Endothelial cell of umbilical vein (primary cell): Measurements from ENCODE around the gene LLCFC1. TPM values are rescaled to one million over a fixed set of nuclear protein-coding genes. Genes with fewer than 3 reads are reported as not detected.

ENCODE experiments used
- BruUV-seq: library from RNA; stranded (reverse); fragments of 400-500 nt; replicated peaks from 2 replicates; lab custom pipeline; 2021; lab: Mats Ljungman, UMichigan
- CTCF ChIA-PET: fragments of 300-600, 350-600 bp; sonication (Branson Sonifier 250); formaldehyde crosslinking; loops from one replicate; lab custom pipeline; 2021; ENCODE audit warnings: antibody characterized with exemption, inconsistent platforms; lab: Charles Lee
- POLR2A ChIA-PET: fragments of 300-600, 350-600 bp; sonication (Branson Sonifier 250); formaldehyde crosslinking; loops from one replicate; lab custom pipeline; 2021; ENCODE audit warnings: antibody characterized with exemption, inconsistent platforms; lab: Charles Lee
- DNase-seq: peaks from one replicate; pipeline ENCODE4 v3.0.0-alpha.2; 2011; ENCODE audit warnings: low read depth, low spot score
- FAIRE-seq: peaks from 2 replicates; lab custom pipeline; 2011; peaks lifted over from hg19 to GRCh38; lab: Jason Lieb, UNC
- H2AFZ ChIP-seq: 2 replicates; pipeline ENCODE4 v1.6.0; 2012; ENCODE audit warnings: low read depth, low read length, control low read depth, inconsistent platforms
- H3K27ac ChIP-seq: 2 replicates; pipeline ENCODE4 v1.5.1; 2011; ENCODE audit warnings: low read depth, mild to moderate bottlenecking, control low read depth, low read length, moderate library complexity; ENCODE audit not compliant: insufficient read depth
- H3K27me3 ChIP-seq, 2 experiments: 2 replicates each; pipeline versions ENCODE4 v1.6.0 to v1.6.1; 2011; ENCODE audit warnings: low read length in 2 of 2, mixed read lengths in 1 of 2; ENCODE audit not compliant: control insufficient read depth in 2 of 2, insufficient read depth in 2 of 2
- H3K36me3 ChIP-seq, 2 experiments: 2 replicates in 1 of 2; 3 replicates in 1 of 2; pipeline ENCODE4 v1.5.1; 2011; ENCODE audit warnings: low read length in 2 of 2, mild to moderate bottlenecking in 1 of 2, moderate library complexity in 1 of 2; ENCODE audit not compliant: control insufficient read depth in 2 of 2, insufficient read depth in 2 of 2; ENCODE audit errors: extremely low read depth in 1 of 2
- H3K4me1 ChIP-seq: 3 replicates; pipeline ENCODE4 v1.5.1; 2011; ENCODE audit warnings: mild to moderate bottlenecking, low read length; ENCODE audit not compliant: control insufficient read depth, insufficient read depth; ENCODE audit errors: extremely low read depth
- H3K4me2 ChIP-seq: 2 replicates; pipeline ENCODE4 v1.6.1; 2011; ENCODE audit warnings: low read length, control low read depth, mixed read lengths; ENCODE audit not compliant: insufficient read depth
- H3K4me3 ChIP-seq, 3 experiments: fragments of 200-600 bp in 1 of 3; sonication (generic), shearing (Covaris generic) in 1 of 3; replicated peaks in 1 of 3; 2 replicates each; pipeline ENCODE4 v1.5.1; 2011 to 2016; ENCODE audit warnings: control low read depth in 3 of 3, low read length in 3 of 3, mild to moderate bottlenecking in 2 of 3, inconsistent platforms in 1 of 3, low read depth in 1 of 3, moderate library complexity in 1 of 3; ENCODE audit not compliant: insufficient read depth in 1 of 3
- H3K79me2 ChIP-seq: 2 replicates; pipeline ENCODE4 v1.6.0; 2012; ENCODE audit warnings: low read length, inconsistent platforms; ENCODE audit not compliant: control insufficient read depth, insufficient read depth
- H3K9ac ChIP-seq: replicated peaks from 2 replicates; pipeline ENCODE3; 2011; ENCODE audit warnings: low read length, control low read depth; ENCODE audit not compliant: insufficient read depth; ENCODE audit errors: extremely low read depth
- H3K9me1 ChIP-seq: replicated peaks from 3 replicates; pipeline ENCODE4 v1.6.0; 2011; ENCODE audit warnings: mild to moderate bottlenecking, low read length; ENCODE audit not compliant: control insufficient read depth, insufficient read depth; ENCODE audit errors: extremely low read depth
- H3K9me3 ChIP-seq: replicated peaks from 2 replicates; pipeline ENCODE4 v1.5.1; 2012; ENCODE audit warnings: low read length, inconsistent platforms; ENCODE audit not compliant: control insufficient read depth, insufficient read depth
- H4K20me1 ChIP-seq: replicated peaks from 2 replicates; pipeline ENCODE3; 2011; ENCODE audit warnings: mild to moderate bottlenecking, low read length; ENCODE audit not compliant: control insufficient read depth, insufficient read depth; ENCODE audit errors: extremely low read depth
- CTCF ChIP-seq, 2 donors: IDR thresholded peaks; 1 replicate in 1 of 2; 2 replicates in 1 of 2; pipeline ENCODE4 v1.5.1; 2011; ENCODE audit warnings: low read length in 2 of 2, mild to moderate bottlenecking in 2 of 2, moderate library complexity in 2 of 2, control low read depth in 1 of 2, inconsistent platforms in 1 of 2, low read depth in 1 of 2; ENCODE audit not compliant: insufficient read depth in 1 of 2; ENCODE audit errors: extremely low read depth in 1 of 2
- EZH2 ChIP-seq: IDR thresholded peaks from 2 replicates; pipeline ENCODE4 v1.6.1; 2012; ENCODE audit warnings: borderline replicate concordance, low read depth, mild to moderate bottlenecking, moderate library complexity, low read length, inconsistent platforms; ENCODE audit not compliant: severe bottlenecking
- FOS ChIP-seq: IDR thresholded peaks from 2 replicates; pipeline ENCODE4 v1.6.1; 2011; ENCODE audit warnings: mild to moderate bottlenecking, low read length, moderate library complexity, borderline replicate concordance; ENCODE audit not compliant: insufficient read depth
- GATA2 ChIP-seq: IDR thresholded peaks from 2 replicates; pipeline ENCODE4 v1.7.0; 2011; ENCODE audit warnings: low read depth, mild to moderate bottlenecking, moderate library complexity, mixed read lengths, low read length; ENCODE audit not compliant: insufficient read length, insufficient read depth
- JUN ChIP-seq: IDR thresholded peaks from 2 replicates; pipeline ENCODE4 v1.6.1; 2011; ENCODE audit warnings: borderline replicate concordance, low read depth; ENCODE audit not compliant: insufficient read length, insufficient read depth
- MAX ChIP-seq: IDR thresholded peaks from 2 replicates; pipeline ENCODE4 v1.6.1; 2011; ENCODE audit not compliant: insufficient read depth, insufficient read length
- MYC ChIP-seq: IDR thresholded peaks from one replicate; pipeline ENCODE4 v1.6.1; 2011; ENCODE audit warnings: mild to moderate bottlenecking, low read depth, low read length
- POLR2A ChIP-seq: IDR thresholded peaks from 2 replicates; pipeline ENCODE4 v1.6.1; 2012; ENCODE audit warnings: low read depth, mild to moderate bottlenecking, control low read depth, low read length
- POLR2AphosphoS5 ChIP-seq: IDR thresholded peaks from 2 replicates; pipeline ENCODE4 v1.6.1; 2012; ENCODE audit warnings: low read depth, mild to moderate bottlenecking, control low read depth, low read length, moderate library complexity; ENCODE audit not compliant: insufficient read depth
- dilution Hi-C: fragments of 300-500 bp; cut with MboI; formaldehyde crosslinking; loops from one replicate; pipeline ENCODE4 v1.15.0; 2019; ENCODE audit warnings: low sequenced_read_pairs; ENCODE audit not compliant: extremely low pct_ligation_motif_present
- intact Hi-C: fragments of 100-400 bp; cut with micrococcal nuclease; formaldehyde crosslinking; loops from one replicate; pipeline ENCODE4 v1.10.0; 2022
- polyA plus RNA-seq, 4 experiments: library from polyadenylated mRNA; depleted of rRNA in 3 of 4; stranded (reverse) in 3 of 4; unstranded in 1 of 4; fragments of >200 nt; gene quantifications; 2 replicates each; pipeline versions ENCODE4 v1.2.1 to v1.2.3, GENCODE V29; 2011 to 2012; ENCODE audit warnings: missing spikeins in 1 of 4
- total RNA-seq: library from RNA; stranded (reverse); gene quantifications from 2 replicates; pipeline ENCODE4 v1.2.3, GENCODE V29; 2021

Gene LLCFC1
- total and polyA plus RNA-seq, 2 donors (not counting 3 experiments of a cell fraction or from before 2014, with no cell fraction given), result not detected

GRCh38 chr7:142938611-142939010, 673 bp upstream of the LLCFC1 start:
- no peak for TF ChIP-seq FOS
- TF ChIP-seq MAX, result no peak
- TF ChIP-seq POLR2AphosphoS5, result no peak
- TF ChIP-seq GATA2, result no peak
- no peak for TF ChIP-seq MYC
- TF ChIP-seq JUN, result no peak
- no peak for TF ChIP-seq POLR2A
- TF ChIP-seq CTCF (IDR thresholded peaks at IDR 0.05; ENCODE audit: extremely low read depth in 1 of 2, insufficient read depth in 1 of 2, low read depth in 1 of 2, low read length in 2 of 2), result no peak
- no peak for TF ChIP-seq EZH2
- ChIA-PET POLR2A (no interaction called here), CTCF (no interaction called here)
- Histone ChIP-seq H2AFZ (no peak overlapping the region), H3K4me1 (no peaks in the 10 kb centered on the region), H3K4me3 (no peak overlapping the region), H3K27me3 (no peaks in the 10 kb centered on the region), H3K4me2 (no peak overlapping the region), H3K36me3 (no peaks in the 10 kb centered on the region), H3K9me3 (no peaks in the 10 kb centered on the region), H3K9ac (no peak overlapping the region), H4K20me1 (no peaks in the 10 kb centered on the region), H3K9me1 (no peaks in the 10 kb centered on the region), H3K27ac (no peak overlapping the region), H3K79me2 (no peaks in the 10 kb centered on the region)
- DNase-seq (no peak), FAIRE-seq (no peak)
- intact Hi-C loops, result no loop called here
- BruUV-seq, result no TSS peak
- dilution Hi-C loops, result no loop called here
